Keratinocyte (primary cell): Measurements from ENCODE around the gene AMBP. TPM values are rescaled to one million over a fixed set of nuclear protein-coding genes. Genes with fewer than 3 reads are reported as not detected.

Experiments
- DNase-seq: peaks from one replicate; pipeline ENCODE4 v3.0.0-alpha.2; 2011; ENCODE audit warnings: low read depth, missing footprints, low spot score
- FAIRE-seq: peaks from 2 replicates; lab custom pipeline; 2011; peaks lifted over from hg19 to GRCh38; lab: Jason Lieb, UNC
- H2AFZ ChIP-seq: 2 replicates; pipeline ENCODE4 v1.6.0; 2012; ENCODE audit warnings: low read length, control low read depth, inconsistent platforms; ENCODE audit not compliant: control insufficient read depth
- H3K27ac ChIP-seq: 2 replicates; pipeline ENCODE4 v1.5.1; 2011; ENCODE audit warnings: low read length; ENCODE audit not compliant: control insufficient read depth, insufficient read depth
- H3K27me3 ChIP-seq: 3 replicates; pipeline ENCODE4 v1.6.0; 2011; ENCODE audit warnings: low read length; ENCODE audit not compliant: control insufficient read depth, insufficient read depth; ENCODE audit errors: extremely low read depth
- H3K36me3 ChIP-seq, 2 experiments: 2 replicates in 1 of 2; 3 replicates in 1 of 2; pipeline ENCODE4 v1.5.1; 2011; ENCODE audit warnings: low read length in 2 of 2, mild to moderate bottlenecking in 1 of 2; ENCODE audit not compliant: control insufficient read depth in 2 of 2, insufficient read depth in 2 of 2; ENCODE audit errors: extremely low read depth in 1 of 2
- H3K4me1 ChIP-seq: 3 replicates; pipeline ENCODE4 v1.5.1; 2011; ENCODE audit warnings: low read length; ENCODE audit not compliant: control insufficient read depth, insufficient read depth; ENCODE audit errors: extremely low read depth
- H3K4me2 ChIP-seq: 3 replicates; pipeline ENCODE4 v1.6.0; 2011; ENCODE audit warnings: low read depth, low read length; ENCODE audit not compliant: control insufficient read depth, insufficient read depth; ENCODE audit errors: extremely low read depth
- H3K4me3 ChIP-seq, 3 experiments: fragments of 200-600 bp in 1 of 3; sonication (generic) in 1 of 3; 2 replicates in 2 of 3; 3 replicates in 1 of 3; pipeline ENCODE4 v1.5.1; 2011 to 2016; ENCODE audit warnings: low read length in 3 of 3, mild to moderate bottlenecking in 3 of 3, control low read depth in 2 of 3, inconsistent platforms in 1 of 3, low read depth in 1 of 3, mixed read lengths in 1 of 3, mixed run types in 1 of 3, moderate library complexity in 1 of 3; ENCODE audit not compliant: control insufficient read depth in 2 of 3, insufficient read depth in 2 of 3; ENCODE audit errors: extremely low read depth in 1 of 3
- H3K79me2 ChIP-seq: 2 replicates; pipeline ENCODE4 v1.6.0; 2012; ENCODE audit warnings: low read length; ENCODE audit not compliant: control insufficient read depth, insufficient read depth
- H3K9ac ChIP-seq: 3 replicates; pipeline ENCODE4 v1.6.0; 2011; ENCODE audit warnings: low read length; ENCODE audit not compliant: control insufficient read depth, insufficient read depth; ENCODE audit errors: extremely low read depth
- H3K9me1 ChIP-seq: 3 replicates; pipeline ENCODE4 v1.6.0; 2011; ENCODE audit warnings: low read length; ENCODE audit not compliant: control insufficient read depth, insufficient read depth; ENCODE audit errors: extremely low read depth
- H3K9me3 ChIP-seq: 2 replicates; pipeline ENCODE4 v1.5.1; 2012; ENCODE audit warnings: low read depth, low read length; ENCODE audit not compliant: control insufficient read depth
- H4K20me1 ChIP-seq: 3 replicates; pipeline ENCODE4 v1.6.0; 2011; ENCODE audit warnings: low read length; ENCODE audit not compliant: control insufficient read depth, insufficient read depth; ENCODE audit errors: extremely low read depth
- EZH2 ChIP-seq: IDR thresholded peaks from one replicate; pipeline ENCODE4 v1.6.1; 2012; ENCODE audit warnings: inconsistent platforms, mild to moderate bottlenecking, low read length, moderate library complexity
- dilution Hi-C: fragments of 300-500 bp; cut with MboI; formaldehyde crosslinking; loops from one replicate; pipeline ENCODE4 v1.7.0; 2020; ENCODE audit warnings: low sequenced_read_pairs; ENCODE audit not compliant: extremely low pct_ligation_motif_present
- polyA plus RNA-seq, 5 experiments: library from polyadenylated mRNA; depleted of rRNA in 3 of 5; stranded (reverse) in 3 of 5; stranded (forward) in 1 of 5; unstranded in 1 of 5; fragments of >200 nt; gene quantifications; 1 replicate in 1 of 5; 2 replicates in 3 of 5; 3 replicates in 1 of 5; pipeline versions ENCODE4 v1.2.1 to v1.2.3, GENCODE V29; 2011 to 2012; ENCODE audit warnings: missing spikeins in 2 of 5, low read depth in 1 of 5, low replicate concordance in 1 of 5
- TF ChIP-seq, protein P1 (sequence below), 3 experiments: IDR thresholded peaks in 1 of 3; conservative IDR thresholded peaks in 1 of 3; optimal IDR thresholded peaks in 1 of 3; 2 replicates in 2 of 3; 3 replicates in 1 of 3; pipeline versions ENCODE3 to v1.5.1; 2011; ENCODE audit warnings: low read length in 3 of 3, mild to moderate bottlenecking in 3 of 3, moderate library complexity in 2 of 3, control low read depth in 1 of 3, inconsistent platforms in 1 of 3; ENCODE audit not compliant: insufficient read depth in 2 of 3; ENCODE audit errors: extremely low read depth in 1 of 3

Gene AMBP
- polyA plus RNA-seq, 1 donor (not counting 4 experiments of a cell fraction or from before 2014, with no cell fraction given) = not detected

DNA sequence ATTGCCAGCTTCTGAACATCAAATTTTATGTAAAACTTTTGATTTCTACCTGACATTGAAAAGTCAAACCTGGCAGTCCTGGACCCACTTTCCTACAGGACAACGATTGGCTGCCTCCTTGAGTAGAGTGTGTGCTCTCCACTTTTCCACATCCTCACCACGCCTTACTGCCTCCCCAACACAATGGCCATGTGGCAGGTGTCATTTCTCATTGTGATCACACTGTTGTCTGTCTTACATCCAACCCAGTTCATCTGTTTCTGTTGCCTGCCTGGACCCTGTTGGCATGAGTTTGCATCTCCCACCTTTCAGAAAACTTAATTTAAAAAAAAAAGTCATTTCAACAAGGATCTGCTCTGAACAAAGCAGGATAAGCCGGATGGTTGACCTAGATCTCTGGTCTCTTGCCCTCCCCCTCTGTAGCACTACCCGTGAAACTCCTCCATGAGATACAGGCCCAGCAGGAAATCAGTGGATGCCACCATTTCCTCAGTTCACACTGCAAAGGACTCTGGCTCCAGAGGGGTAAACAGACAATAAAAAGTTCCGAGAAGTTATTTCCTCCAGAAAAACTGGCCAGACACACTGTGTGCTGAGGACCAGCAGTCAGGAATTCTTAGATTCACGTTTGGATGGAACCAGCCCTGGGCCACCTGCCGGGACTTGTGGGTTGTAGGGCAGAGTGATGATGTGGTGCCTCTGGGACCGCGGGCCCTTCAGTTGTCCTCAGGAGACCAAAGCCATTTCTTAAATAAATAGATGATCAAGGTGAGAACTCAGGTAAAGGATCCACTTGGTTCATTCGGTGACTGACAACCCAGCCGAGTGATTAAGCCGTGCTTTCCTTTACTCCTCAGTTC is 48.6 kb downstream of the AMBP start:
- Histone ChIP-seq H3K9me3 (no peaks in the 10 kb centered on the region), H3K9ac (no peak overlapping the region), H3K4me1 (peaks cover 9% of the 10 kb centered on the region), H3K4me3 (no peak overlapping the region), H3K4me2 (peak overlapping the region; percentile 34), H3K79me2 (no peaks in the 10 kb centered on the region), H3K27ac (no peak overlapping the region), H4K20me1 (no peaks in the 10 kb centered on the region), H3K27me3 (no peaks in the 10 kb centered on the region), H3K36me3 (peaks cover 0 to 5% of the 10 kb centered on the region in 2 experiments), H2AFZ (no peak overlapping the region), H3K9me1 (no peaks in the 10 kb centered on the region)
- no peak for TF ChIP-seq EZH2
- TF ChIP-seq, protein P1, sequence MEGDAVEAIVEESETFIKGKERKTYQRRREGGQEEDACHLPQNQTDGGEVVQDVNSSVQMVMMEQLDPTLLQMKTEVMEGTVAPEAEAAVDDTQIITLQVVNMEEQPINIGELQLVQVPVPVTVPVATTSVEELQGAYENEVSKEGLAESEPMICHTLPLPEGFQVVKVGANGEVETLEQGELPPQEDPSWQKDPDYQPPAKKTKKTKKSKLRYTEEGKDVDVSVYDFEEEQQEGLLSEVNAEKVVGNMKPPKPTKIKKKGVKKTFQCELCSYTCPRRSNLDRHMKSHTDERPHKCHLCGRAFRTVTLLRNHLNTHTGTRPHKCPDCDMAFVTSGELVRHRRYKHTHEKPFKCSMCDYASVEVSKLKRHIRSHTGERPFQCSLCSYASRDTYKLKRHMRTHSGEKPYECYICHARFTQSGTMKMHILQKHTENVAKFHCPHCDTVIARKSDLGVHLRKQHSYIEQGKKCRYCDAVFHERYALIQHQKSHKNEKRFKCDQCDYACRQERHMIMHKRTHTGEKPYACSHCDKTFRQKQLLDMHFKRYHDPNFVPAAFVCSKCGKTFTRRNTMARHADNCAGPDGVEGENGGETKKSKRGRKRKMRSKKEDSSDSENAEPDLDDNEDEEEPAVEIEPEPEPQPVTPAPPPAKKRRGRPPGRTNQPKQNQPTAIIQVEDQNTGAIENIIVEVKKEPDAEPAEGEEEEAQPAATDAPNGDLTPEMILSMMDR (optimal IDR thresholded peaks at IDR 0.05 in 1 of 3, IDR thresholded peaks at IDR 0.05 in 1 of 3, conservative IDR thresholded peaks at IDR 0.05 in 1 of 3; ENCODE audit: extremely low read depth in 1 of 3, insufficient read depth in 2 of 3, low read length in 3 of 3) = no peak
- DNase-seq (no peak), FAIRE-seq (no peak)
- dilution Hi-C loops = no loop called here

DNA sequence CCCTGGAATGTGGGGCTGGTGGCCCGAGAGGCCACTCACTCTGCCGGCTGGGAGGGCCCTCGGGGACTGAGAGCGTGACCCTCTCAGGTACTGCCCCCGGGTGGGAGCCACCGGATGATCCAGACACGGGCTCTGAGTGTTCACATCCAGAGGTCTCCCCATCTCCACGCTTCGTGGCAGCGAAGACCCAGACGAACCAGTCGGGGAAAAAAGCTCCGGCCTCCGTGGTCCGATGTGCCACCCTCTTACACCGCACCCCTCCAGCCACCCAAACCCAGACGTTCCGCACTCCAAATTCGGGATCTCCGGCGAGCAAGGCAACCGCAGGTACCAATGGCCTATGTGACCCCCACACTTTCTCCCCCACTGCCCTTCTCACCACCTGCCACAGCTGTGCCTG is 49.5 kb downstream of the AMBP start:
- H3K27me3 ChIP-seq = no peaks in the 10 kb centered on the region
- H3K36me3 ChIP-seq = peaks cover 0 to 5% of the 10 kb centered on the region in 2 experiments
- no peaks in the 10 kb centered on the region for H3K9me3 ChIP-seq
- DNase-seq = no peak
- FAIRE-seq = no peak
- H3K4me1 ChIP-seq = peaks cover 9% of the 10 kb centered on the region
- no peak overlapping the region for H3K4me3 ChIP-seq
- H3K27ac ChIP-seq = no peak overlapping the region
- no peak overlapping the region for H3K4me2 ChIP-seq
- H3K9me1 ChIP-seq = no peaks in the 10 kb centered on the region
- H2AFZ ChIP-seq = no peak overlapping the region
- dilution Hi-C loops = no loop called here
- H3K9ac ChIP-seq = no peak overlapping the region
- H4K20me1 ChIP-seq = no peaks in the 10 kb centered on the region
- H3K79me2 ChIP-seq = no peaks in the 10 kb centered on the region
- no peak for TF ChIP-seq EZH2
- TF ChIP-seq, protein P1 (optimal IDR thresholded peaks at IDR 0.05 in 1 of 3, IDR thresholded peaks at IDR 0.05 in 1 of 3, conservative IDR thresholded peaks at IDR 0.05 in 1 of 3; ENCODE audit: extremely low read depth in 1 of 3, insufficient read depth in 2 of 3, low read length in 3 of 3) = no peak
